Stimulated activated CD4-positive, alpha-beta T cell treated with anti-CD3 and anti-CD28 coated beads, Interleukin-12 subunit alpha, Interleukin-12 subunit beta, amount 100 ng/mL, for 48 hours (primary cell): ENCODE data around the gene DUSP28.
A peak's percentile ranks its signal among the peaks of the same experiment; 100 is the strongest.
"Not testable (repeated sequence)": the region's sequence is repeated elsewhere in the genome, so short reads cannot be mapped to it uniquely, and the experiment has no call there.

Experiments used
- DNase-seq, 3 donors: peaks; one replicate each; pipeline ENCODE4 v3.0.0-alpha.2; 2020; ENCODE audit warnings: low read depth in 2 of 3, low spot score in 1 of 3

DUSP28 gene

GRCh38 chr2:240560084-240560479 lies at the start of gene DUSP28:
TSS of gene DUSP28 (plus strand) at chr2:240560357. CDS start at chr2:240560685, 328 bp downstream.
- peak; percentile 84 to 89 (median 86) for DNase-seq

GRCh38 chr2:240510513-240511210 lies 49.5 kb upstream of the DUSP28 start:
- no peak for DNase-seq

- no peak for DNase-seq
These were observed 48.6 kb upstream of the DUSP28 start for GRCh38 chr2:240511351-240512108.

GRCh38 chr2:240512109-240512485 lies 48.1 kb upstream of the DUSP28 start:
- DNase-seq = no peak

- DNase-seq = no peak
These were observed 47.3 kb upstream of the DUSP28 start for GRCh38 chr2:240512666-240513535.

GRCh38 chr2:240513549-240514287 lies 46.4 kb upstream of the DUSP28 start:
- peak; percentile 68 to 76 (median 74) for DNase-seq

GRCh38 chr2:240514631-240515030 lies 45.5 kb upstream of the DUSP28 start:
- DNase-seq = no peak

GRCh38 chr2:240517342-240517741 lies 42.8 kb upstream of the DUSP28 start:
- no peak for DNase-seq

- DNase-seq = no peak
These were observed 41.2 kb upstream of the DUSP28 start for GRCh38 chr2:240518981-240519380.

- no peak for DNase-seq
These were observed 40.6 kb upstream of the DUSP28 start for GRCh38 chr2:240519396-240520129.

- DNase-seq = no peak
These were observed 39.8 kb upstream of the DUSP28 start for GRCh38 chr2:240520130-240520973.

- no peak for DNase-seq
These were observed 39.2 kb upstream of the DUSP28 start for GRCh38 chr2:240520974-240521350.

- not testable (repeated sequence) for DNase-seq
These were observed 38.3 kb upstream of the DUSP28 start for GRCh38 chr2:240521885-240522284.

- no peak for DNase-seq
These were observed 37.8 kb upstream of the DUSP28 start for GRCh38 chr2:240522406-240522805.

- DNase-seq = no peak
These were observed 36.5 kb upstream of the DUSP28 start for GRCh38 chr2:240523451-240524281.

- DNase-seq = no peak
These were observed 35.0 kb upstream of the DUSP28 start for GRCh38 chr2:240524963-240525718.

GRCh38 chr2:240525802-240526201 lies 34.4 kb upstream of the DUSP28 start:
- DNase-seq = no peak

- DNase-seq = no peak
These were observed 33.6 kb upstream of the DUSP28 start for GRCh38 chr2:240526521-240526920.
